Measurements from ENCODE around the gene KRTAP4-1.

DNA sequence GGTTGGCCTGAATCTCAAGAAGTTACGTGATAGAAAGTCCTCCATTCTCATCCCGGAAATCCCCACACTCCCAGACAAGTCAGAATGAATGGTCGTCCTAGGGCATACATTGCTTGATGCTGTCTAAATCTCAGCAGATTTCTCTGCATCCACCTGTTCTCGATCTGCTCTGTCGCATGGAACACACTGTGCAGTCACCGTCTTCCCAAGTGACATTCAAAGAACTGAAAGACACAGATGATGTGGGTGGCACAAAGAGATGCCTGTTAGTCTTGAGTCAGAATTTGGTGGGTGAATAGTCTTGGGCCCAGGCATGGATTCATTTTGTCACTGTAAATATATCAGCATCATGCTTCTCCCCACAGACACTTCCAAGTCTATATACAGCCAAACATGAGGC is 47.0 kb upstream of the KRTAP4-1 start:
- TF ChIP-seq, protein P1, sequence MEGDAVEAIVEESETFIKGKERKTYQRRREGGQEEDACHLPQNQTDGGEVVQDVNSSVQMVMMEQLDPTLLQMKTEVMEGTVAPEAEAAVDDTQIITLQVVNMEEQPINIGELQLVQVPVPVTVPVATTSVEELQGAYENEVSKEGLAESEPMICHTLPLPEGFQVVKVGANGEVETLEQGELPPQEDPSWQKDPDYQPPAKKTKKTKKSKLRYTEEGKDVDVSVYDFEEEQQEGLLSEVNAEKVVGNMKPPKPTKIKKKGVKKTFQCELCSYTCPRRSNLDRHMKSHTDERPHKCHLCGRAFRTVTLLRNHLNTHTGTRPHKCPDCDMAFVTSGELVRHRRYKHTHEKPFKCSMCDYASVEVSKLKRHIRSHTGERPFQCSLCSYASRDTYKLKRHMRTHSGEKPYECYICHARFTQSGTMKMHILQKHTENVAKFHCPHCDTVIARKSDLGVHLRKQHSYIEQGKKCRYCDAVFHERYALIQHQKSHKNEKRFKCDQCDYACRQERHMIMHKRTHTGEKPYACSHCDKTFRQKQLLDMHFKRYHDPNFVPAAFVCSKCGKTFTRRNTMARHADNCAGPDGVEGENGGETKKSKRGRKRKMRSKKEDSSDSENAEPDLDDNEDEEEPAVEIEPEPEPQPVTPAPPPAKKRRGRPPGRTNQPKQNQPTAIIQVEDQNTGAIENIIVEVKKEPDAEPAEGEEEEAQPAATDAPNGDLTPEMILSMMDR (IDR thresholded peaks at IDR 0.05; ENCODE audit: insufficient read depth, low read length) = no peak
- TF ChIP-seq POLR2AphosphoS5 (IDR thresholded peaks at IDR 0.05; ENCODE audit: low read depth) = no peak
- TF ChIP-seq REST (IDR thresholded peaks at IDR 0.05; ENCODE audit: insufficient replicate concordance, low read depth) = no peak
- TF ChIP-seq GABPA (IDR thresholded peaks at IDR 0.05; ENCODE audit: low read depth) = no peak

All from HL-60 (cell line).